Choroid plexus epithelial cell (primary cell): Measurements from ENCODE around the gene CYB5R3.

Experiments used
- DNase-seq: peaks from one replicate; pipeline ENCODE4 v3.0.0-alpha.2; 2010; ENCODE audit warnings: low read depth
- H3K4me3 ChIP-seq: 2 replicates; pipeline ENCODE4 v1.5.1; 2011; ENCODE audit warnings: low read depth, mild to moderate bottlenecking, control low read depth, low read length, moderate library complexity
- TF ChIP-seq, protein P1 (sequence below): conservative IDR thresholded peaks from 2 replicates; pipeline ENCODE4 v1.5.1; 2011; ENCODE audit warnings: low read depth, mild to moderate bottlenecking, control low read depth, inconsistent platforms, low read length, moderate library complexity

The CYB5R3 gene

DNA sequence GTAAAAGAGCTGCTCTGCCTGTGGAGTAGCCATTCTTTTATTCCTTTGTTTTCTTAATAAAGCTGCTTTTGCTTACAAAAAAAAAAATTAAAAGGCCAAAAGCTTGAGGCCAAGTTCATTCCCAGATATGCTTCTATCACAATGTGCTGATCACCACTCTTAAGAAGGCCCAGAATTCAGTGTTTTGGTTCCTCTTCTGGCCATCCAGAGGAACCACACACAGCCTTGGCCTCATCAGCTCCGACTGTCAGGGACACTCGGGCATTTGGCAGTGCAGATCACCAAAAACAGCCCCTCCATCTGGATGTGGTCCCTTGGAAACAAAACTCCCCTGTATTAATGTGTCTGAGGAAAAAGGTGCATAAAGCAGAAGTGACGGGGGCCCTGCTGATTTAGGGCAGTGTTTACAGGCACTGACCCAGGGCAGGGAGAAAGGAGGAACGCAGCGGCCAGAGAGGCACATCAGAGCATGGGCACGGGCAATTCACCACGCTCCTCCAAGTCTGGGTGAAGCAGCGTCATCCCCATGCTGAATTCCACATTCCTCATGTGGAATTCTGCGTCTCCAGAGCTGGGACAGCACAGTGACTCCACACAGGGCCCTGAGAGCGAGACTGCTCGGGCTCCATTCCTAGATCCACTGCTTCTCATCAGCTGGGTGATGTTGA, 52.2 kb downstream of the CYB5R3 start:
- TF ChIP-seq, protein P1, sequence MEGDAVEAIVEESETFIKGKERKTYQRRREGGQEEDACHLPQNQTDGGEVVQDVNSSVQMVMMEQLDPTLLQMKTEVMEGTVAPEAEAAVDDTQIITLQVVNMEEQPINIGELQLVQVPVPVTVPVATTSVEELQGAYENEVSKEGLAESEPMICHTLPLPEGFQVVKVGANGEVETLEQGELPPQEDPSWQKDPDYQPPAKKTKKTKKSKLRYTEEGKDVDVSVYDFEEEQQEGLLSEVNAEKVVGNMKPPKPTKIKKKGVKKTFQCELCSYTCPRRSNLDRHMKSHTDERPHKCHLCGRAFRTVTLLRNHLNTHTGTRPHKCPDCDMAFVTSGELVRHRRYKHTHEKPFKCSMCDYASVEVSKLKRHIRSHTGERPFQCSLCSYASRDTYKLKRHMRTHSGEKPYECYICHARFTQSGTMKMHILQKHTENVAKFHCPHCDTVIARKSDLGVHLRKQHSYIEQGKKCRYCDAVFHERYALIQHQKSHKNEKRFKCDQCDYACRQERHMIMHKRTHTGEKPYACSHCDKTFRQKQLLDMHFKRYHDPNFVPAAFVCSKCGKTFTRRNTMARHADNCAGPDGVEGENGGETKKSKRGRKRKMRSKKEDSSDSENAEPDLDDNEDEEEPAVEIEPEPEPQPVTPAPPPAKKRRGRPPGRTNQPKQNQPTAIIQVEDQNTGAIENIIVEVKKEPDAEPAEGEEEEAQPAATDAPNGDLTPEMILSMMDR = peak; percentile 6
- DNase-seq = no peak
- H3K4me3 ChIP-seq = no peak overlapping the region

DNA sequence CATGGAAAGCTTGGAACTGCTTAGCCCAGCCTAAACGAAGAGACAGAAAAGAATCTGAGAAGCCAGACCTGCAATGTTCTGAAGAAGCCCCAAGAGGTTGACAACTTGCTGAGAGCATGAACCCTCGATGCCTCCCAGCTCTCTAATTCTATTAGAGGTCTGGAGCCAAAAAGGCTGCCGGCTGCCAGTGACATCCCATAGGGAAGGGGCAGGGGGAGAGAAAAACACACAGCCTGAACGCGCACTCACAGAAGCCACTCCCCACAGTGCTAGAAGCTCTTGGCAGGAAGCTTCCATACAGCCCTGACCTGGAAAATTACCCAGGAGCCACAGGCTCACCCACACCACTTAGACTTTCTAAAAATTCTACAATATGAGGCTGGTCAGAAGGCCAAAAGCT, 52.9 kb downstream of the CYB5R3 start:
- TF ChIP-seq, protein P1 = no peak
- DNase-seq = peak; percentile 58
- H3K4me3 ChIP-seq = no peak overlapping the region

DNA sequence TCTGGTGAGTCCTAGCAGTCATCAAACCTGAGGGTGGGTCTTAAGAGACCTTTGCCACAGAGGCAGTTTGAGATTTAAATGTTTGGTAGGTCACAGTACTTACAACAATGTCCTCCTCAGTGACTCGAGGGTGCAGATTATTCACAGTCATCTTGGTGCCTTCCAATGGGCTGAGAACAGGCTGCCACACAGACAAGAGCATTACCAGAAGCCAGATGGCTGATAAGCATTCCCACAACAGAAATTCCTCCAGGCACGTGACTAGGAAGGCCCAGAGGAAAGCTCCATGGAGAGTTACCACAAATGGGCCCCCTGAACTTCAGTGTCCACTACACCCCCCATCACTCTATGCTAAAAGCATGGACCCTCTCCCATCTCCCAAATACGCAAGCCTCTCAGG, 53.8 kb downstream of the CYB5R3 start:
- DNase-seq = no peak
- H3K4me3 ChIP-seq = no peak overlapping the region
- TF ChIP-seq, protein P1 = no peak

DNA sequence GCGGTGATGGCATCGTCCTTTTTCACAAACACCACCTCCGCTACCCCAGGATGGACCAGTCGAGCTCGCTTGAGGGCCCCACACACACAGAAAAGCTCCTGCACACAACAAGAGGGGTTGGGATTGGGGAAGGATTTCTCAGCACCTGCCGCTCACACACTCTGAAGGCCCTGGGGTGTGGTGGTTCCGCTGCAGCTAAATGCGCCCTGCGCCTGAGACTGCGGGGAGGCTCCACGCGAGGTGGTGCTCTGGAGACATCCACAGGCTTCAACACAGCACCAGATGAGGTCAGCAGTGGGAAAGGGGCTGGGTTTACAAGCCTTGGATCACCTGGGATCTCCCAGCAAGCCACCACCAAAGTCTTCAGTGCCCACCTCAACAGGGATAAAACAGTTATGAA, 57.2 kb downstream of the CYB5R3 start:
- TF ChIP-seq, protein P1 = no peak
- DNase-seq = no peak
- H3K4me3 ChIP-seq = no peak overlapping the region

DNA sequence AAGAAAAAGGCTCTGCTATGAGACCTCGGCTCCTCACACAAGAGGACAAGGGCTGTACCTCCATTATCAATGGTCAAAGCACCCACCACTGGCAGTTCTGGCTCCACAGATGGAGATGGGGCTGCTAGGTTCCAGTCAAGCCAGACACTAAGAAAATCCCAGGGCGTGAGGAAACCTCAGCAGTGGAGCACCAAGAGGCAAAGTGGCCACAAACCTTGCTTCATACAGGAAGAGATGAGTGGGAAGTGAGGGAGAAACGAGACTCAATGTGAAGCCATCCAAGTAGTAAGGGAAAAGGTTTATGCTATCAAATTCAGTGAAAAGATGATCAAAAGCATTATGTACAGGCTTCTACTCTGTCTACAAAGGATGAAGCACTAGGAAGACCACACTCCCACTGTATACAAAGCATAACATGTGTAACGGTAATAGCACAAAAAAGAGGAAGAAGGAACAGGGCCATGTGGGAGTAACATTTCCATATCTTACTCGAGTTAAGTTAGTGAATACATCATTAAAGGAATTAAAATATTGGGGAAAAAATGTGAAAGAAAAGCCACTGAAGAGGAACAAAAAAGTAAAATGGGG, 61.5 kb downstream of the CYB5R3 start:
- H3K4me3 ChIP-seq = no peak overlapping the region
- DNase-seq = no peak
- TF ChIP-seq, protein P1 = no peak

DNA sequence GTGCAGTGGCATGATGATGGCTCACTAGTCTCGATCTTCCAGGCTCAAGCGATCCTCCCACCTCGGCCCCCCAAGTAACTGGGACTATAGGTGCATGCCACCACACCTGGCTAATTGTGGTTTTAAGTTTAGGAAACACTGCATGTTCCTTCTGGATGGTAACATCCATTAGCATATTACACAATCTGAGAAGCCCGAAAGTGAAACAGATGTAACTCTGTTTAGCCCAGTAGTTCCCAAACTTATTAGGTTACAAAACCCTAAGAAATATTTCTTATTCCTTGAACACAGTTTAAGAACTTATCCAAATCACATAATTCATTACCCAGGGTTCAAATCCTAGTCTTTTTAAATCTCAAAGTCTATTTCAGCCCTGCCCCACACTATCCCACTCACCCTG, 62.8 kb downstream of the CYB5R3 start:
- H3K4me3 ChIP-seq = no peak overlapping the region
- TF ChIP-seq, protein P1 = no peak
- no peak for DNase-seq

DNA sequence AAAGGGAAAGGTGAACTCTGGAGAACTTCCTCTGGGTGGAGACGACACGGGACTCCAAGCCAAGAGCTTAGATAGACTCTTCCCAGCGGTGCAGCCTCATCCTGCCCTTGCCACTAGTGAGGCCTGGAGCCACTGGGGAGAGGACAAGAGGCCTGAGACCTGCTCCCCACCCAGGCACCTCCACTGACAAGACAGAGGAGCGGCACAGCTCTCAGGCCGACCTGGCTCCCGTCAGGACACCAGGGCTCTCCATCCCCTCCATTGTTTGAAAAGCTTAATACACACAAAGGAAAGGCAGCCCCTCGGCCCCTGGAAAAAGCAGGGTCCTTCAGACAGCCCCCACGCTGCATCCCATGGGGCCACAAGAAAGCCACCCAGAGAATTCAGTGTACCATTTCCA, 64.1 kb downstream of the CYB5R3 start:
- TF ChIP-seq, protein P1 = no peak
- no peak overlapping the region for H3K4me3 ChIP-seq
- no peak for DNase-seq
